Activated gamma-delta T cell (primary cell): ENCODE data around the gene CHST15.

Source experiments
- DNase-seq: peaks from one replicate; lab custom pipeline; 2025; lab: John Stamatoyannopoulos, UW

The CHST15 gene

DNA sequence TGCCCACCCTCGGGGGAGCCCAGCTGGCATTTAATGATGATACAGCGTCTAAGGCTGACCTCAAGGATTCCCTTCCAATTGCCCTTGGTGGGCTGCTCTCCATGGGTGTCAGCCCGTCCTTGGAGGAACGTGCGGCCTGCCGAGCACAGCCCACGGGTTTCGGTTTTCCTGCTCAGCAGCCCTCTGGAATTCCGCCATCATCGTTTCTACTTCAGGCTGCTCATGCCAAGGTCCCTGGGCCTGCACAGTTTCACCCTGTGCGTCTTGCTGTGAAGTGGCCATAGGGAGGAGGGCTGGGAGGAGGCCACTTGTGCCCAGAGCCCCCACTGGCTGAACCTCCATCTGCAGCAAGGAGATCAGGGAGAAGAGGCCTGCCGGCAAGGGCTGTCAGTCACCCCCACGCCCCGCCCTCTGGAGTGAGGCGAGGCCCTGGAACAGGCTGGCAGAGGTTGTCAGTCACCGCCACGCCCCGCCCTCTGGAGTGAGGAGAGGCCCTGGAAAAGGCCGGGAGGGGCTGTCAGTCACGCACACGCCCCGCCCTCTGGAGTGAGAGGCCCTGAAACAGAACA lies 82.8 kb downstream of the CHST15 start:
- DNase-seq = no peak

DNA sequence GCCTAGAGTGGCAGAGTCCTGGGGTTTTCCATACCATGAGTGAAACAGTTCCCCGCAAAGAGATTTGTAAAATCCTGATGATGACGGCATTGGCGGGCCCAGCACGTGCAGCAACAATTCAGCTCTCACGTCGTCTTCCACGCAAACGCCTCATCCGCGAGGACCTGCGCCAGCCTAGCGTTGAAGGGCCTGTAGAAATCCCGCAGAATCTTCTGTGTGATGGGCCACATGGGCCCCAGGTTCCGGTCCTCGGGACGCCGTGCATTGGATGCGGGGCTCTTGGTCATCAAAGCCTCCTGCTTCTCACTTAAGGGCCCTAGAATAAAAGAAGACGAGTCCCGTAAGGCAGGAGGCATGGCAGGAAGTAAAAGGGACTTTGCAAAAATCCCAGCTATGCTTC lies 83.4 kb downstream of the CHST15 start:
- no peak for DNase-seq

DNA sequence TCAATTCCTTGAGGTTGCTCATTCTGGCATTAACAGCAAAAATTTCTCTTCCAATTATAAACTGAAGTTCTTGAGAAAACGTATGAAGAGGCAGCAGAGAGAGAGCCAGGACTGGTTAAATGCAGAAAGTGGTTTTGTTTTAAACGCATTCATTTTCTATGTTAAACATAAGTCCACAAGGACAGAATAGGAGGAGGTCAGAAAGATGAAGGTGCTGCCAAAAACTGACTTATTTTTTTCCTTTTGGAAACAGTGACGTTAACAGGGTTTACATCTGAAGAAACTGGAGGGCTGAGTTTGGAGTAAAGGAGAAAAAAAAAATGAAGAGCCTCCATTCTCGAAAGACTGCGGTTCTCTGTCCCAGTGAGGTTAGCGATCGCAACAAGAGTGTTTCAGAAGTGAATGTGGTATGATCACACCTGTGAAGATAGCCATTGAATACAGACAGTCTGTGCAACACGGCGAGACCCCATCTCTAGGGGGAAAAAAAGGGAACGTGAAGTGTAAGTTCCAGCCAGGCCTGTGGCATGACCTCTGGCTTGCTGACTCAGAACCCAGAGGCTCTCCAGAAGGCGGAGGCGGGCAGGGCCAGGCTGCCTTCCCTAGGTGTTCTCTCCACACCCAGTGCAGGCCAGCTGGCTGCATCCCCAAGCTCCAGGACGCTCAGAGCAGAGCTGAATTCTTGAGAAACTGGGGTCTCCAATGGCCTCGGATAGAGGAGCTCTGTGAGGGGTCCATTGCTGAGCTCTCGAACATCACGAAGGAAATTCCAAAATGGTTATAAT lies 84.0 kb downstream of the CHST15 start:
- no peak for DNase-seq

DNA sequence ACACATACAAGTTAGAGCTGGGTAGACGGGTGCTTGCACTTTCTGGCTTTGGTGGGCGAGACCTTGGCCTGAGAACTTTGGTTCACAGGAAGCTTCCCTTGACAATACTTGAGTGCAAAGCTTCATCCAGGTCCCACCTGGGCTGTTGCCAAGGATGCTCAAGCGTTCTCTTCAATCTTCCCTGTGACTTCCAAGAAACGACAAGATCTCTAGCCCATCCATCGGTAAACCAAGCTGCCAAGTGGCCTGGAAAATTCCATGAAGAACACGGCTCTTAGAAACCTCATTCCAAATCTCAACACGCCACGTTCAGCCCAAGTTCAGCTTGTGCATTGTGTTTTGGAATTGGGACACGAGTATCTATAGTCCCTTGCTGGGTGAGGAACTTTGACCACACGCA lies 84.7 kb downstream of the CHST15 start:
- no peak for DNase-seq

DNA sequence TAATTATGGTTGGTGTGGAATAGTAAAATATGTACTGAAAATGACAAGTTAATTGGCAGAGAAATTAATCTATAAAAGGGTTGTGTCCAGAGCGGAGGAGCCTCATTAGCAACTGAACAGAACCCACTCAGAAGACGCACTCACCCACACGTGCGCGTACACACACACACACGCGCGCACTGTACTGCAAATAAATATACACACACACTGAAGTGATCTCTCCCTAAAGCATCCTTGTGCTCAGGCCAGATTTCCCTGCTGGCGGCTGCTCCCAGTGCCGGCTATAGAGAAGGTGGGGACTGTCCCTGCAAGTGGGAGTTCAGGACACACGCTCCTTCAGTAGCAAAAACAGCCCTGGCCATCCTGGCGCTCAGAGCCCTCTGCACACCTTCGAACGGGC lies 85.2 kb downstream of the CHST15 start:
- DNase-seq = no peak

DNA sequence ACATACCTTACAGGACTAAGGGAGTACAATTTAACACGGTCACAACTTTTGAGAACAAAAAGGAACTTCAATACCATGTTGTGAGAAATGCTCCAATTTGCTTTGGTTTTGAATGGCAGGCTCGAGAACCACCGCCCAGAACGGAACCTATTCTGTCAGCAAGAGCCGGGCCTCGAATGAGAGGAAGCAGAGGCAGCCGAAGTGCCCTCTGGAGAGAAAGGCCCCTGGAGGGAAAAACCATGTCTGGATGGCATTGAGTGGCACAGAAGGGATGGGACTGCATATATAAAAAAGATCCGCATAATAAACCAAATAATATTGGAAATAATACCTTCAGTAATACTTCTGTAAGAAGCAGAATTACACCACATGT lies 85.6 kb downstream of the CHST15 start:
- DNase-seq = no peak

DNA sequence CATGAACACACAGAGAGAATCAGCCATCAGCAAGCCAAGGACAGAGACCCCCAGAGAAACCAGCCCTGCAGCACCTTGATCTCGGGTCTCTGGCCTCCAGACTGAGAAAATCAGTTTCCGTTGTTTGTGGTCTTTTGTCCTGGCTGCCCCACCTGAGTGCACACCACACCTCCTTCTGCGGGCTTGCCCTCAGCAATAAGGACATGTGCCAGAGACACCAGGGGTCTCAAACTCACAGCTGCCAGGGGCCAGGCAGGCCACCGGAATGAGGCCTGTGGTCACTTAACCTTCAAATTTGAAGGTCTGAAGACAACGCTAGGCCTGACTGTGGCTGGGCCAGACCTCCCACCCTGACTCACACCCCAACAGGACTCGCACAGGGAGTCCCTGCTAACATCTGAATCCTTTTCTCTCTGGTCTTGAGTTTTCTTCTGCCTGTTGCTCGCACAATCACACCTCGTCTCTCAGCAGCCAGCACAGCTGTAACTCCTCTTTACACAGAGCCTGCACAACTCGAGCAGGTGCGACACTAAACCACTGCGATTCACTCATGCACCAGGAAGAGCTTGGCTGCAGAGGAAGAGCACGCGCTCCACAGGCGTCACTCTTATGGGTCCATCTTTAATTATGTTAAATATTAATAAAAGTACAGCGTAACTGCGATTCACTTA lies 86.2 kb downstream of the CHST15 start:
- no peak for DNase-seq

DNA sequence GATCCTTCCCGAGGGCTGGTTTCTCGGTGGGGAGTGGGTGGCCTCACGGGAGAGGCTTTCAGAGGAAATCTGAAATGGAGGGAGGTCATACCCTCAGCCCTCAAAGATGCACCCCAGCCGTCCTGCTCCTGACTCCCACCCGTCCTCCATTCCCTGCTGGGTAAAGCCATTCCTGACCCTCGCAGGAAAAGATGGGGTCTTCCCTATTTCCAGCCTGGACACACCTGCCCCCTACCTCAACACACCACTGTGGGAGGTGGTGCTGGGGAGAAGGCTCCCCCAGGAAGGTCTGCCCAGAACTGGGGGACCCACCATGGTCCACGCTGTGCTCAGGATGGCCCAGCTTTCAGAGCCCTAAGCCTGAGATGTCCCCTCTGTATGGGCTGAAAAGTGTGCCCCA lies 86.9 kb downstream of the CHST15 start:
- DNase-seq = no peak

DNA sequence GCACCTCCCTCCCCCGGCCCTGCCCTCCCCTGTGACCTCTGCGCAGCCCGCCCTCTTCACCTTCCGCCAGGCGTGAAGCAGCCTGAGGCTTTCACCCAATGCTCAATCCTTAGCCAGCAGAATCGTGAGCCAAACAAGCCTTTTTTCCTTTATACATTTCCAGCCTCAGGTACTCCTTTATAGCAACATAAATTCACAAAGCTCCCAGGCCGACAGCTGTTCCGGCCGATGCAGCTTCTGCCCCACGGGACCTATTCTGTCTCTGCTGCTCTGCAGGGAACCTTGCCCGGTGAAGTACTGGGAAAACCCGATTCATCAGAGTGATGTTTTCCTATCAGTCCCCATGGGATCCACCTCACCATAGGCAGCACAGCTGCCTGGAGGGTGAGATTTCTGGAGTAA lies 87.4 kb downstream of the CHST15 start:
- no peak for DNase-seq

DNA sequence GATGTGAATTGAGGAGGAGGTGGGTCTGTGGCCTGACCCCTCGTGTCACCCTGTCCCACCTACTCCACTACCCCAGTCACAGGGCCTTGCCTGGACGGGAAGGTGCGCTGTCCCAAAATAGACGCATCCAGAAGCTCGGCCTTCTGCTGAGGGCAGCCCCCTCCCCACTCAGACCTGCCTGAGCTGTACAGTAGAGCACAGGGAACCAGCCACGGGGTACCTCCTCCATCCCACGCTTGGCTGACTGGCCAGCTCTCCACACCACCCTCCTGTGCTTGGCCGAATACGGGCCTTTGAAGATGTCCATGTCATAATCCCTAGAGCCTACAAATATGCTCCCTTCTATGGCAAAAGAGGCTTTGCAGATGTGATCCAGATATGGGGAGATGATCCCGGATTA lies 88.3 kb downstream of the CHST15 start:
- no peak for DNase-seq

DNA sequence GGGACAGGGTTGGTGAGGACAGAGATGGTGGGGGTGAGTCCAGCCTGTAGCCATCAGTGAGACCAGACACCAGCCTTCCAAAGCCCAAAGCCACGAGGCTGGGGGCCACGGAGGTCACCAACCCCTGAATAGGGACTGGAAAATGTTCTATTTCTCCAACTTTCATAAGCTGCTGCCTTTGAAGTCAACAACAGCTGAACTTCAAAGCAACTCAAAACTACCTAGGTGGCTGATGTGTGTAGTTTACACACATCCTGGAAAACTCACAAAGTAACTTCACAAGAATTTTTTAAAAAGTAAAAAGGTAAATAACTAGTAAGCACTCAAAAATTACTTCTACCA lies 88.8 kb downstream of the CHST15 start:
- no peak for DNase-seq

DNA sequence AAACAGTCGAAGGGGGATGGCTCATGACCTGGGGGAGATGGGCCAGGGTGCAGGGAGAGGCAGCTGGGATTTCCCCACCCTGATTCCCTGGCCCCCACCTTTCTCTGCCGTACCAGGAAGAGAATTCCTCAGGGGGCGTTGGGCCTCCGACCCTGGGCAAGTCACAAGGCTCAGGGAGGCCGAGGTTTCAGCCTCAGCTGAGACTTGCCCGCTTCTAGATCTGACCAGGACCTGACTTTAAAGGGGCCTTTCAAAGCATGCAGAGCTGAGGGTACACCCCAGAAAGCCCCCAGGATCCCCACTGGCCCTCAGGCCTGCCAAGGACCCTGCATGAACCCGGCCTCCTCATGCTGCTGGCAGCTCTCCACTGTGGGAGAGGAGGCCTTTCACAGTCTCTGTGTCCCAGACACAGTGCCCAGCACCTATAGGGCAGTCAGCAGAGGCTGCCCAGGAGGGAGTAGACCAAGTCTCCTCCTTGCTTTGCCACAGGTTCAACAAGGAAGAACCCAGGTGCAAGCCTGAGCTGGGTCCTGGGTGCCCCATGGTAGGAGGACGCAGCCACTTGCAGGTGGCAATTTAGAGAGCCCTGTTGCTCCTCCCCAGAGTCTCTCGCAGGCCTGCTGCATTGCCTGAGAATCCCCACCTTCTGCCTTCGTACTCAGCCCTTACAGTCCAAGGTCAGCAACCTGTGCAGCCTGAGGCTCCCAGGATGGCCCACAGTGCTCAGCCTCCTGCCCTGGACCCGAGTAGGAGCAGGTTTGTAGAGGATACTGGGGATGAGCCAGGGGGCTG lies 89.3 kb downstream of the CHST15 start:
- no peak for DNase-seq

DNA sequence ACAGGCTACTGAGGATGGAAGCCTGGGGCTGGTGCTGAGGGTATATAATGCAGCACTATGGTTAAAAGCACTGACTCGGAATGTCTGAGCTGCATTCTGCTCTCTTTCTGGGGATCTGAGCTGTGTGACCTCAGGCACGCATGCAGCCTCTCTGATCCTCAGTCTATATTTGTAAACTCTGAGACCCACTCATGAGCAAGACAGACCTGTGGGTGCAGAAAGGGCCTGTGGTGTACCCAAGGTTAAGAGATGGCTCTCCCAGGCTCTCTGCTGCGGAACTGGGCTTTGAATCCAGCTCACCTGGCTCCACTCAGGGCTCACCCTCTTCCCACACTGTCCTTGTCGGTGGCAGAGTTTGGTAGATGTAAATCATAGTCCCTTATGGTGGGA lies 89.9 kb downstream of the CHST15 start:
- no peak for DNase-seq

DNA sequence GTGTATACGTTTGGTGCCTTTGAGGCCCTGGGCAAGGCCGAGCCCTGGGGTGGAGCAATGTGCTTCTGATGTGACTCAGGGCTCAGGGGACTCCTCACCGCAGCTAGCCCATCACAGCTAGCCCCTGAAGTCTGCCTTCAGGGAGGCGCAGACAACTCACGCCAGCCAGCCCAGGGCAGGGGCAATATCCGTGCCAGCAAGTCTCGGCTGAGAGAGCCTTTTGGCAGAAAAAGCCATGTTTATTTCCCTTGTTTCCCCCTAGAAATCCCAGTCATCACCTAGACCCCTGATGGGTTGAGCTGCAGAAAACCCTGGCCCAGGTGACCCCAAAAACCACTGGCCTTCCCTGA lies 90.4 kb downstream of the CHST15 start:
- no peak for DNase-seq

DNA sequence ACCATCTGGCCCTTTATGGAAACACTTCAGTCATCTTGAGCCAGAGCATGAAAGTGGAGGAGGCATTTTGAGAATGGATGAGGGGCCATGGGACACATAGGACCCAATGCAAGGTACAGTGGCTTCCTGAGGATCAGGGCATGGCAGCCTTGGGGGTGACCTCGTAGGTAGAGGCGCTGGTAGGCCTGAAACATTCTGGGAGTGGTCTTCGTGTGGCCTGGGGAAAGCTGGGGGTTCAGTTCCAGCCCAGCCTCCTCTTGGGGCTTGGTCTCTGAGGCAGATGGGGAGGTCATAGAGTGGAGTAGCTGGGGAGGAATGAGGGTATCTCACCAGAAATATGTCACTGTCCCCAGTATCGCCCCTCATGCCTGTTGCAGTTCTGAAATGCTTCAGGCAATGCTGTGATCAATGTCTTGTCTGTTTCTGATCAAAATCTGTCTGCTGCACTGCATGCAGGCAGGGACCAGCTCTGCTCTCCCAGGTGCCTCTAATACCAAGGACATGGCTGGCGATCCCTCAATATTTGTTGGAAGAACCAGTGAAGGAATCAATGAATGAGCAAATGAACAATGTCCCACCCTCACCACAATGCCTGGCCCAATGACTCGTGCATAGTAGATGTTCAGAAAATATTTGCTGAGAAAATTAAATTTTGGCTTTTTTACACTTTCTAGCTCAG lies 90.9 kb downstream of the CHST15 start:
- no peak for DNase-seq

DNA sequence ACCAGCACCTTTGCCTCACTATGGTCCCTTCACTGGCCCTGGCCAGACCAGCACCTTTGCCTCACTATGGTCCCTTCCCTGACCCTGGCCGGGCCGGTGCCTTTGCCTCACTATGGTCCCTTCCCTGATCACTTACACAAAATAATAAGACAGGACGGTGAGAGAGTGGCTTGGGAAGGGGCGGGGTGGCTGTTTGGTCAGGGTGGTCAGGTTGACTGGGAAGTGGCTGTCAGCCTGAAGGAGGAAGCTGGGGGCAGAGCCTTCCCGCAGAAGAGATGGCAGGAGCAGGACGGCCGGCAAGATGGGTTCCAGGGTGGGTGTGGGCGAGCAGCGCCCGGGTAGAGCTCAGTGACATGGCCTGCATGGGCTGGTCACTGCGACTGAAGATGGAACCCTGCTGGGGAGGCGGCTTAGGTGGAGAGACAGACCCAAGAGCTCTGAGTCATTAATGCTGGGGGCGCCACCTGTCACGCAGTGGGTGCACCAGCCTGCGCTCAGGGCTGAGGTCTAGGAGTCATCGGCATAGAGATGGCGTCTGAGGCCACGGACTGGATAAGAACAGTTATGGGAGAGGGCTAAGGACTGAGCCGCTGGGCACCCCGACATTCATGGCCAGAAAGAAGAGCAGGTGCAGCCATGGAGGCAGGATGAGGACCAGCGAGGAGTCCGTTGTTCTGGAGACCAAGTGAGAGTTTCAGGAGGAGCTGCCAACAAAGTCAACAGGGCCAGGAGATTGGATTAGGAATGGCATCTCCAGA lies 91.8 kb downstream of the CHST15 start:
- DNase-seq = no peak

DNA sequence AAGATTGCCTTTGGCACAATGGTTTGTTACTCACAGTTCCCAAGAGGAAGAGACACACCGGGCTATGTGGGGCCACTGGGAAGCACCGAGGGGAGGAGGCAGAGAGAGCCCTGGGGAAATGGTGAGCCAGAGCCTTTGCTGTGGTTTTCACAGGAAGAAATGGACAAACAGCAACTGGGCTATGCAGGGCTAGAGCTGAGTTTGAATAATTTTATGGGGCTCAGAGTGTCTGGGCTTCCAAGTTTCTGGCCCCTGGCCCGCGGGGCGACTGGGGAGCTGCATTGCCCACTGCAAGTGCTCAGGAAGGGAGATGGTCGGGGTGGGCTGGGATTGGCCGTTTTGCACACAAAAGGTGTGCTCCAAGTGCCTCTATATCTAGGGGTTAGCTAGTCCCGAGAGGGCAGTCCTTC lies 92.6 kb downstream of the CHST15 start:
- no peak for DNase-seq

DNA sequence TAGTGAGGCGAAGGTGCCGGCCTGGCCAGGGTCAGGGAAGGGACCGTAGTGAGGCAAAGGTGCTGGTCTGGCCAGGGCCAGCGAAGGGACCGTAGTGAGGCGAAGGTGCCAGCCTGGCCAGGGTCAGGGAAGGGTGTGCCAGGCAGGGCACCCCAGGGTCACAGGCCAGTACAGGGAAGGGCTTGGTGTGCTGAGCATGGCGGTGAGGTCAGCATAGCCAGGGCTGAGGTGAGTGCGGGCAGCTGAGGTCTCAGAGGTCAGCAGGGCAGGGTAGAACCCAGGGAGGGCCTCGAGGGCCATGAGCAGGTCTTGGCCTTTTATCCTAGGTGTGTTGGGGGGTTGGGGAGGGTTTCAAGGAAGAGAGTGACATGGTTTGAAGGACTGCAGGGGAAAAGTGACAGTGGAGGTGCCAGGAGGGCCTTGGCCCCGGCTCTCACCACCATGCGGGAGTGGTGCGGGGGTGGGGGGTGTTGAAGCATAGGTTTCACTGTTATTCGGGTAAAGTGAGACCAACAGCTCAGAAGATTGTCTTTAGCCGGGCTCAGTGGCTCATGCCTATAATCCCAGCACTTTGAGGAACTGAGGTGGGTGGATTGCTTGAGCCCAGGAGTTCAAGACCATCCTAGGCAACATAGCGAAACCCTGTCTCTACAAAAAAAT lies 93.3 kb downstream of the CHST15 start:
- no peak for DNase-seq

DNA sequence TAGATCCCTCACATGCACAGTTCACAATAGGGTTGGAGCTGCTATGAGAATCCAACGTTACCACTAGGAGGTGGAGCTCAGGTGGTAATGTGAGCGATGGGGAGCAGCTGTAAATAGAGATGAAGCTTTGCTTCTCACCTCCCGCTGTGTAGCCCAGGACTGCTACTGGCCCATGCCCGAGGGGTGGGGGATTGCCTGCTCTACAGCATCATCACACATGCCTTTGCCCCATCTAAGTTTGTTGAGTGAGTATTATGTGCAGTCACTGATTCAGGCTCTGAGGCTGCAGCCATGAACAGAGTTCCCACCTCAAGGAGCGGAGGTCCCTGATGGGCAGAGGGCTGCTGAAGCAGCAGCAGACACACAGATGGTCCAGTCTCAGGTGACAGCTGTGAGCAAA lies 94.1 kb downstream of the CHST15 start:
- DNase-seq = no peak

DNA sequence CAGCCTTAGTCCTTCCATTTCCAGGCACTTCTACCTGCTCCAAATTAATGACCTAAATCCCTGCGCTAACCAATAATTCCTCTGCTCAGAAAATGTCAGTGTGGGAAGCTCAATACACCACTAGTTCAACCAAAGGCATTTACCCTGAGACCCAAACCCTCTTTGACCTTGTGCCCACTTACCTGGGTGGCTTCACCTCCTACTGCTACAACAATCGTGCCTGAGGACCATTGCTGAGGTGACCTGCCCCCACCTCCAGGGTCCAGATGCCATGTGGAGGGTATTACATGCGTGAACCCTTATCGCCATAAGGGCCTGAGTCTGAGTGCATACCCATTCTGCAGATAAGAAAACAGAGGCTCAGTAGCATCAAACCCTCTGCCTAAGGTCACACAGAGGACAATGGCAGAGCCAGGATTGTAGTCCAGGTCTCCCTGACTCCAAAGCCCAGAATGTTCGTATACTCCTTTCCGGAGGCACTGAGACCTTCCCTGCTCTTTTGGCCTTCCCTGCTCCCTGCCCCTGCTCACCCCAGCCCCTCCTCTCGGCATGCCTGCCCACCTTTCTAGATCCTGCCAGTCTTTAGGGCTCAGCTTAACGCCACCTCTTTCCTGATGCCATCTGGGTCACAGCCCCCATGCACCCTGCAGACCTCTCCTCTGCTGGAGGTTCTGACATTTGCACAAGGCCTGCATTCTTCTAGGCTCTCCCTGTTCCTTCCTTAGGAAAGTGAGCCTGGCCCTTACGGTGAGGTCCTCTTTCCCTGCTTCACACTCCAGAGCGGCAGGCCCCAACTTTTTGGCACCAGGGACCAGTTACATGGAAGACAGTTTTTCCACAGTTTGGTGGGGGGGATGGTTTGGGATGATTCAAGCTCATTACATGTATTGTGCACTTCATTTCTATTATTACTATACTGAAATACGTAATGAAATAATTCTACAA lies 94.9 kb downstream of the CHST15 start:
- DNase-seq = no peak
